GM21447 (cell line): ENCODE measurements around the gene STARD7.

Source experiments
- ATAC-seq: cut with Tn5 transposase; IDR thresholded peaks from one replicate; pipeline ENCODE4 v1.9.1; 2021; ENCODE audit not compliant: unreplicated experiment

STARD7 gene

DNA sequence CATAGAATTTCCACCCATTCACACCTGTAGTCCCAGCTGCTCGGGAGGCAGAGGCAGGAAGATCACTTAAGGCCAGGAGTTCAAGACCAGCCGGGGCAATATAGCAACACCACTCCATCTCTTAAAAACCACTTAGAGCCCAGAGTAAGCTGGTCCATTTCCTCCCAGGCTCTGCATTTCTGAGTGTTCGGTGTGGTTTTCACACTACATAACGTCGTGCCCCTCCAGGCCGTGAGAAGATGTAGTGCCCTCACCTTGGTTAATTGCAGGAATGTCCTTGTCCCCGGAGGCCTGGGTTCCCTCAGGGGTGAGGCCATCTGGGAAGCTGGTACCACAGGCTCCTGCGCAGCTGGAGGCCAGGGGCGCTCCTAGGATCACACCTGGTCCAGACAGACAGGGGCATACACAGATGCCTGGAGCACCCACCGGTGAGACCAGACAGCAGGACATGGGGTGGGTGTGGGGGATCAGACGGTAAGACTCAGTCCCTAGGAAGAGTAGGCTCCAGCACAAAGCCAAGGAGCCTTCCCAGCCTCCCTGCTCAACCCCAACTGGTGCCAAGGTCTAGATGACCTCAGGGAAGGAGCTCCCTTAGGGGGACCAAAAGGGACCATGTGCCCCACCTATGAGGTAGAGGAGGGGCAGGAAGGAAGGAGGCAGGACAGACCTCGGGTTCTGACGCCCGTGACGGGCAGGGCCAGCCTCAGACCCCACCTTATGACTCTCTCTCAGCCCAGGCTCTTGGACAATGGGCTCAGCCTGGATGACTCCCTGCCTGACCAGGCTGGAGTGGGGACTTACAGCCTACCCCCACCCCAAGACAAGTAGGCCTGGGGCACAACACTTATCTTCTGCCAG is 71.1 kb downstream of the STARD7 start:
- ATAC-seq, result no peak

DNA sequence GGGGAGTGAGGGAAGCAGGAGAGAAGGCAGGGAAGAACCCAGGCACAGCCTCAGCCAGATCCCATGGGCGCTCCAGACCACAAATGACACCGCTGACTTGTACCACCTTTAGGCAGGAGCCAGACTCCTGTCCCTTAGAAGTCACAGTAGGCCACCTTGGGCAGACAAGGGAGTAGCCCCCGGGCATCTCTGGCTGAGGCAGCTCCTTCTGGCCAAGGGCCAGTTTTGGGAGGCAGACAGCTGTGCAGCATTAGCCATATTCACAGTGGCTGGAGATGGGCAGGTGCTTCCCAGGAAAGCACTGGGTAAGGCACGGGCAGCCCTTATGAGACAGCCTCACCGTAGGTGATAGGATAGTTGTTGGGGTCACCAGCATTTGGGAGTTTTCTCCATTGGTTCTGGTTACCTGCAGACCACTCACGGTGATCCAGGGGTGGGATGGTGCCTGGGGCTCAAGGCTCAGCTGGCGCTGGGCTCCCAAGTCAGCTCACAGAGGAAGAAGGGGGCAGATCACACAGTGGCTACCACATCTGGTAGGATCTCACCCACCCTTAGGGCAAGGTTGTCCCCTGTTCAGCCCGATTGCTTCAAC is 72.4 kb downstream of the STARD7 start:
- no peak for ATAC-seq

DNA sequence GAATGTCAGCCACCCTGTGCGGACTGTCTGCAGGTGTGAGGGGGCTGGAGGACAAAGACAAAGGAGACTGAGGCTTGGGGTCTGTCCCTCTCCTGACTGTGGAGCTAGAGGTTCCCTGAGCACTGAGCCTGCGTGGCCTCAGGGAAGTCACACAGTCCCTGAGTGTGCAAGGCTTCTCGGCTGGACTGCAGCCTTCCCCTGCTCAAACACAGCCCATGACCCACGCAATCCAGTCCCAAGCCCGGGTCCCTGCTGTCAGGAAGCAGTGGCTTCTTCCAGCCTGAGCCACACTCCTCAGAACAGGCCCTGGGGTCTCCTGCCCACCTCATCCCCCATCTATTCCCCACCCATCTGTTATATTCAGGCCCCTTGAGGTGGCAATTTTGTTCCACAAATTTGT is 73.0 kb downstream of the STARD7 start:
- no peak for ATAC-seq

DNA sequence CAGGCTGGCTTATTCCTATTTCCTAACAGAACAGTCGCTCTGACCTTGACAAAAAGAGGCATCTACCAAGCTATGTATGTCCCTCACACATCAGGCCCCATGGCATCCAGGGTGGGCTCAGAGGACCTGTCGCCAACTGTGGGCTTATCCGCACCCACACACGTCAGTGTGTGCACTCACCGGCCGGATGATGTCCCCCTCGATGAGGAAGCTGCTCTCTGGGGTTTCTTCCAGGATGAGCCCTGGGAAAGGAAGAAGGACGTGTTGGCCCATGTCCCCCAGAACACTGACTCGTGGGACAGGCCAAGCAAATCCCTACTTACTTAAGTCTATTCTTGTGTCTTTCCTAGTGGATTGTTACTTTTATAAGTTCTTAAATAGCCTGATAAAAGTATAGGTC is 73.5 kb downstream of the STARD7 start:
- no peak for ATAC-seq
